Measurements from ENCODE around the gene AMZ2. TPM values are rescaled to one million over a fixed set of nuclear protein-coding genes. Genes with fewer than 3 reads are reported as not detected.
"Not testable (repeated sequence)": the region's sequence is repeated elsewhere in the genome, so short reads cannot be mapped to it uniquely, and the experiment has no call there.

AMZ2 gene
- total and polyA plus RNA-seq, 8 donors, result 1.2 to 73.2 (median 41.5) TPM

DNA sequence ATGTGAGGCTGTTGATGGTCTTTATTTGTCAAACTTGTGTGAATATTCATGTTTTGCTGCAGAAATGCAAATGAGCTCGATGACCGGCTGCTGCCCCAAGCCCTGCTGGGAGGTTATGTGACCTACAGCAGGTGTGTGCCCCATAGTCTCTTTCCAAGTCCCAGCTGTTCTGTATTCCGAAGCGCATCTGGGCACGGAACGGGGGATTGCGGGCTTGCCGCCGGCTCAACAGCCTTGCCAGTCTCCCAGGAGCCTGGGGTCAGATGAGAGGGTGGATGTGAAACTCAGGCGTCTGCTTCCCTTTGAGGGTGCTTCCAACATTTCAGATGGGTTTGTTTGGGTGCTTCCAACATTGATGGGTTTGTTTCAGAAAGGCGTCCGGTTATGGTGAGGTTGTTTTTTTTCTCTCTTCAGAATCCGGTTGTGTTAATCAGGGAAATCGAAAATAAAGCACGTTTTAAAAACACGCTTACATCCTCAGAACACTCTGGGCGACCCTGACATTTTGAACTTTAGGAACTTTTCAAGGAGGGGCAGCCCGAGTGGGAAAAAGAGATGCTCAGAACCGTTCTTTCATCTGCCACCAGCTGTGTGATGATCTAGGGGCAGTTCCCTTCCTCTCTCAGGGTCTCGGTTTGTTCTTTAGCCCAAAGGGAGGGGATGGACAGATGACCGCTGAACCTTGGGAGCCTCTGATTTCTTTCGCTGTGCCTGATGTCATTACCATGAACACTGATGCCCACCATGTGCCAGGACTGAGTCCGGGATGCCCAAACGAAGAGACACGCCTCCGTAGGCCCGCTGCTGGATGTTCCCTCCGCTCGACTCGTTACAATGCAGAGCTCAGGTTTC lies 47.8 kb upstream of the AMZ2 start:
- Histone ChIP-seq H3K27me3 (peaks cover 17 to 74% (median 61%) of the 10 kb centered on the region in 3 donors), H3K36me3 (no peaks in the 10 kb centered on the region), H3K27ac (no peak overlapping the region), H3K4me1 (peaks cover 54 to 62% (median 62%) of the 10 kb centered on the region in 4 donors), H3K4me3 (peak overlapping the region; percentile 36 to 46 (median 36)), H3K9me3 (no peaks in the 10 kb centered on the region)
- TF ChIP-seq, protein P1, sequence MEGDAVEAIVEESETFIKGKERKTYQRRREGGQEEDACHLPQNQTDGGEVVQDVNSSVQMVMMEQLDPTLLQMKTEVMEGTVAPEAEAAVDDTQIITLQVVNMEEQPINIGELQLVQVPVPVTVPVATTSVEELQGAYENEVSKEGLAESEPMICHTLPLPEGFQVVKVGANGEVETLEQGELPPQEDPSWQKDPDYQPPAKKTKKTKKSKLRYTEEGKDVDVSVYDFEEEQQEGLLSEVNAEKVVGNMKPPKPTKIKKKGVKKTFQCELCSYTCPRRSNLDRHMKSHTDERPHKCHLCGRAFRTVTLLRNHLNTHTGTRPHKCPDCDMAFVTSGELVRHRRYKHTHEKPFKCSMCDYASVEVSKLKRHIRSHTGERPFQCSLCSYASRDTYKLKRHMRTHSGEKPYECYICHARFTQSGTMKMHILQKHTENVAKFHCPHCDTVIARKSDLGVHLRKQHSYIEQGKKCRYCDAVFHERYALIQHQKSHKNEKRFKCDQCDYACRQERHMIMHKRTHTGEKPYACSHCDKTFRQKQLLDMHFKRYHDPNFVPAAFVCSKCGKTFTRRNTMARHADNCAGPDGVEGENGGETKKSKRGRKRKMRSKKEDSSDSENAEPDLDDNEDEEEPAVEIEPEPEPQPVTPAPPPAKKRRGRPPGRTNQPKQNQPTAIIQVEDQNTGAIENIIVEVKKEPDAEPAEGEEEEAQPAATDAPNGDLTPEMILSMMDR (IDR thresholded peaks at IDR 0.05), result no peak
- no peak for TF ChIP-seq POLR2A (IDR thresholded peaks at IDR 0.05)
- TF ChIP-seq POLR2AphosphoS5 (IDR thresholded peaks at IDR 0.05), result no peak
- no peak for TF ChIP-seq EP300 (IDR thresholded peaks at IDR 0.05)
- DNase-seq, result peak in 1 of 2 donors; percentile 21
- intact Hi-C loops (cut with DNase I; ENCODE audit: low total_unique reads), result no loop called here
- 4 to 8% (median 6%) methylated on average over 30 of the region's 30 CpGs for WGBS, 5 donors

DNA sequence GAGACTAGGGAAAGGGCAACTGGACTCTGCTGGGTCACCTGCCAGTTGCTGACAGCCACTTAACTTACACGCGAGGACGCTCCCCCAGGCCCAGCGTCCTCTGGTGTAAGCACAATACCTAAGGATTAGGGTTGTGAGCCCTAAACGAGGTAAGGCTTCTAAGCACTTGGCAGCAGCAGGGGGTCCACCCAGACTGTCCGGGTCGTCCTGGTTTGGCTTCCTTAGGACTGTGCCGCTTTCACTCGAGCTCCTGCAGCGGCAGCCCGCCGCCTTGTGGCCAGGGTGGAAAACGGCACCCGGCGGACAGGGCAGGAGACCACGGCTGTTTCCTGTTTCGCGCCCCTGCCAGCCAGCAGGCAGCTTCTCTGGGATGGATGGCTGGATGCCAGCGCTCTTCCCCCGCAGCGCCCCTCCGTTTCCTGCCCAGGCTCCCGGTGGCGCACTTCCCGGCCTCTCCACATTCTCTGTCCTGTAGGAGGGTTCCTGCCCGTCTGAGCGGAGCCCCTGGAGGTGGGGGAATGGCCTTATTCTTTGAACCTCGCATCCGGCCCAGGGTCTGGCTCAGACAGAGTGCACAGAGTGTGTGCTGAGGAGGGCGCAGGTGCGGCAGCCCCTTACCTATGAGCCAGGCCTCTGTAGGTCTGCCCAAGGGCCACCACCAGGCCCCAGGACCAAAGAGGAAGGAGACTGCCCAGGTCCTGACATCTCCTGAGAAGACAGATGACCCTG lies 47.0 kb upstream of the AMZ2 start:
- 0 to 5% (median 4%) methylated on average over 4 to 31 of the region's 31 CpGs for WGBS, 5 donors
- H3K4me1 ChIP-seq, result peaks cover 53 to 64% (median 62%) of the 10 kb centered on the region in 4 donors
- intact Hi-C loops (cut with DNase I; ENCODE audit: low total_unique reads), result no loop called here
- peak overlapping the region; percentile 26 to 46 (median 36) for H3K4me3 ChIP-seq
- TF ChIP-seq, protein P1 (IDR thresholded peaks at IDR 0.05), result peak in 5 of 7 experiments; percentile 61 to 93 (median 86)
- TF ChIP-seq EP300 (IDR thresholded peaks at IDR 0.05), result no peak
- H3K9me3 ChIP-seq, result no peaks in the 10 kb centered on the region
- peak overlapping the region in 2 of 5 donors; percentile 5 to 14 for H3K27ac ChIP-seq
- peaks cover 17 to 66% (median 54%) of the 10 kb centered on the region in 3 donors for H3K27me3 ChIP-seq
- H3K36me3 ChIP-seq, result no peaks in the 10 kb centered on the region
- DNase-seq, result peak; percentile 80 to 90

DNA sequence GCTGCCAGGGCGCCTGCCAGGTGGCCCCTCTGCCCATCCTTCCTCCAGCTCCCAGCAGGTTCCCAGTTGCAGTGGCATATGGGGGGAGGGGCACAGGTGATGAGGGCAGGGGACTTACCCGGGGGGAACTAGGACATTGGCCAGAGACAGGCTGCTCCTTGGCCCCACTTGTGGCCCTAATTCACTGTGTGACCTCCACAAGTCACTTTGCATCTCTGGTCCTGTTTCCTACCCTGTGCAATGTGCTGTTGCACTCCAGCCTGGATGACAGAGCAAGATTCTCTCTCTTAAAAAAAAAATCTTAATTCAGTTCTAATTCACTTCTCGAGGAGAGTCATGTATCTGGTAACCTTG lies 46.4 kb upstream of the AMZ2 start:
- H3K36me3 ChIP-seq; H3K27ac ChIP-seq; DNase-seq; H3K9me3 ChIP-seq; H3K4me3 ChIP-seq; intact Hi-C loops (cut with DNase I; ENCODE audit: low total_unique reads): not testable (repeated sequence)
- whole genome bisulfite sequencing, 5 donors, result 21 to 62% (median 49%) methylated on average over 2 to 3 of the region's 3 CpGs
- peaks cover 48 to 64% (median 58%) of the 10 kb centered on the region in 4 donors for H3K4me1 ChIP-seq
- H3K27me3 ChIP-seq, result peaks cover 17 to 61% (median 48%) of the 10 kb centered on the region in 3 donors

DNA sequence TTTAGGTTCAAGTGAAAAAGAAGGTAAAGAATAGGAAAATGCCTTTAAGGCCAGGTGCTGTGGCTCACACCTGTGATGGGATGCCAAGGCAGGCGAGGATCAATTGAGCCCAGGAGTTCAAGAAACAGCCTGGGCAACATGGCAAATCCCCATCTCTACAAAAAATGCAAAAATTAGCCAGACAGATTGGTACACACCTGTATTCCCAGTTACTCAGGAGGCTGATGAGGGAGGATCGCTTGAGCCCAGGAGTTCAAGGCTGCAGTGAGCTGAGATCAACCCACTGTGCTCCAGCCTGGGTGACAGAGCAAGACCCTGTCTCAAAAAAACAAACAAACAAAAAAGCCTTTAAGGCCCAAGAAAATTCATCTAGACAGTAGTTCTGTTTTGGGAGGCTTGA lies 45.5 kb upstream of the AMZ2 start:
- 69 to 98% (median 92%) methylated on average over 2 of the region's 2 CpGs for WGBS, 5 donors
- H3K27me3 ChIP-seq, result peaks cover 16 to 51% (median 39%) of the 10 kb centered on the region in 3 donors
- H3K4me1 ChIP-seq, result peaks cover 39 to 59% (median 56%) of the 10 kb centered on the region in 4 donors
- H3K4me3 ChIP-seq; H3K27ac ChIP-seq; DNase-seq; H3K9me3 ChIP-seq; intact Hi-C loops (cut with DNase I; ENCODE audit: low total_unique reads); H3K36me3 ChIP-seq: not testable (repeated sequence)

DNA sequence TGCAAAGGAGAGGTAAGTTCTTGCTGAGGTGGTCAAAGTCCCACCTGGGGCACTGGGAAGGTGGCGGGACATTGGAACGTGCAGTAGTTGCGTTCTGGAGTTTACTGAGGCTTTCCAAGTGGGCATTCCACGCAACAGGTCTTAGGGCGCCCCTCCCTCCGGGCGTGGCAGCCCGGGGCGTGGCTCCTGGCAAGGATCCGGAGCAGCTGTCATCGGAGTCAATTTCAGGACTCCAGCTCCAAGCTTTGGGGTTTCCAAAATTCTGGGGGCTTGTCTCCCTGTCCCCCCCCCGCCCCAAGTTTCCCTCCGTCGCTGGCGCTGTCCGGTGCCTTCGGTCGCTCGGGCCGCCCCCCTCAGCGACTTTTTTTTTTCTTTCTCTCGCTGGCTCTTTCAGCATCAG lies 43.1 kb upstream of the AMZ2 start:
- Histone ChIP-seq H3K4me3 (peak overlapping the region; percentile 71 to 93 (median 84)), H3K27ac (peak overlapping the region; percentile 57 to 93 (median 88)), H3K36me3 (peaks cover 0 to 8% (median 1%) of the 10 kb centered on the region in 4 donors), H3K4me1 (peaks cover 15 to 46% (median 35%) of the 10 kb centered on the region in 4 donors), H3K9me3 (no peaks in the 10 kb centered on the region), H3K27me3 (peaks cover 0 to 27% (median 15%) of the 10 kb centered on the region in 3 donors)
- TF ChIP-seq, protein P1 (IDR thresholded peaks at IDR 0.05), result no peak
- TF ChIP-seq EP300 (IDR thresholded peaks at IDR 0.05) (no peak), POLR2AphosphoS5 (IDR thresholded peaks at IDR 0.05) (no peak), POLR2A (IDR thresholded peaks at IDR 0.05) (no peak)
- WGBS, 5 donors, result 1 to 4% (median 2%) methylated on average over 21 to 22 of the region's 22 CpGs
- peak in 1 of 2 donors; percentile 67 for DNase-seq
- intact Hi-C loops (cut with DNase I; ENCODE audit: low total_unique reads), result no loop called here
